ENCODE data around the gene UBALD1. TPM values are rescaled to one million over a fixed set of nuclear protein-coding genes. Genes with fewer than 3 reads are reported as not detected.

The UBALD1 gene
- total and polyA plus RNA-seq, 10 of the 15 experiments (the other 5 are each of a cell fraction or from before 2014, with no cell fraction given), result 0.05 to 32.7 (median 5.1) TPM

GRCh38 chr16:4570086-4570485, 44.6 kb downstream of the UBALD1 start:
- CTCF ChIA-PET, result interaction anchor here (1.0 kb wide), 1 partner anchor 9 kb away, joined by 3 read pairs; no protein-coding TSS in a partner anchor
- Histone ChIP-seq H3K79me2 (ENCODE audit: control insufficient read depth, insufficient read depth, low read length) (no peaks in the 10 kb centered on the region), H2AFZ (ENCODE audit: control insufficient read depth, low read depth, low read length) (peak overlapping the region; percentile 2), H4K20me1 (ENCODE audit: control insufficient read depth, insufficient read depth) (no peaks in the 10 kb centered on the region), H3K9ac (ENCODE audit: control insufficient read depth, insufficient read depth, low read length) (no peak overlapping the region), H3K4me2 (ENCODE audit: control insufficient read depth, insufficient read depth) (peak overlapping the region; percentile 60; the same call in 1 of the 2 replicates), H3K27me3 (replicated peaks in 1 of 2; ENCODE audit: control insufficient read depth in 2 of 2, insufficient read depth in 2 of 2, low read length in 1 of 2) (no peaks in the 10 kb centered on the region; a peak in 1 of 4 replicates), H3K4me1 (ENCODE audit: control insufficient read depth, insufficient read depth, low read length) (peaks cover 4% of the 10 kb centered on the region; the same call in 1 of the 2 replicates), H3K9me3 (replicated peaks; ENCODE audit: control insufficient read depth, insufficient read depth, low read length) (no peaks in the 10 kb centered on the region), H3K36me3 (ENCODE audit: control insufficient read depth in 2 of 2, insufficient read depth in 2 of 2, low read length in 1 of 2) (no peaks in the 10 kb centered on the region; a peak in 1 of 4 replicates), H3K27ac (ENCODE audit: control insufficient read depth, insufficient read depth) (no peak overlapping the region), H3K4me3 (no peak overlapping the region)
- ATAC-seq (peak; percentile 54), DNase-seq (ENCODE audit: low read depth, low spot score) (no peak), FAIRE-seq (peak; percentile 7)
- SMC1A ChIA-PET (ENCODE audit: uncharacterized antibody, unreplicated experiment), result no interaction called here
- in situ Hi-C loops (cut with MboI), result no loop called here
- no TSS peak for BruUV-seq (replicated peaks)
- RAD21 ChIA-PET (ENCODE audit: unreplicated experiment), result no interaction called here
- WGBS (ENCODE audit: insufficient coverage, insufficient replicate concordance, low lambda C conversion rate, missing lambda C conversion rate), result 35% methylated on average over 6 of the region's 6 CpGs
- POLR2A ChIA-PET, result no interaction called here
- TF ChIP-seq USF1 (IDR thresholded peaks at IDR 0.05; ENCODE audit: borderline replicate concordance, extremely low read length, insufficient read depth, low read depth, low read length) (no peak), ZNF274 (IDR thresholded peaks at IDR 0.05; ENCODE audit: insufficient read depth, insufficient read length) (no peak), PAX5 (IDR thresholded peaks at IDR 0.05; ENCODE audit: borderline replicate concordance, low read depth, low read length) (no peak), CBX3 (IDR thresholded peaks at IDR 0.05; ENCODE audit: borderline replicate concordance, low read depth) (no peak), PAX8 (IDR thresholded peaks at IDR 0.05) (no peak), BRCA1 (IDR thresholded peaks at IDR 0.05; ENCODE audit: low read depth, low read length) (no peak), ASH2L (IDR thresholded peaks at IDR 0.05; ENCODE audit: borderline replicate concordance, low read depth) (no peak), JUNB (IDR thresholded peaks at IDR 0.05) (no peak), BACH1 (IDR thresholded peaks at IDR 0.05; ENCODE audit: borderline replicate concordance) (no peak), IKZF1 (conservative IDR thresholded peaks at IDR 0.05) (no peak), POLR2AphosphoS5 (IDR thresholded peaks at IDR 0.05; ENCODE audit: low read length) (no peak), RBBP5 (conservative IDR thresholded peaks at IDR 0.05) (no peak)
- intact Hi-C loops (cut with micrococcal nuclease; ENCODE audit: unreplicated experiment), result no loop called here

All from GM12878 (cell line).